LNCaP clone FGC (cell line): ENCODE results near the gene PPFIA1.

Source experiments
- DNase-seq: peaks from one replicate; pipeline ENCODE4 v3.0.0-alpha.2; 2011; ENCODE audit warnings: low read depth
- H3K4me3 ChIP-seq: 2 replicates; pipeline ENCODE4 v1.5.1; 2011; ENCODE audit warnings: mild to moderate bottlenecking, low read depth, low read length, control low read depth
- TF ChIP-seq, protein P1 (sequence below): IDR thresholded peaks from 2 replicates; pipeline ENCODE4 v1.5.1; 2012; ENCODE audit warnings: mild to moderate bottlenecking; ENCODE audit not compliant: control insufficient read depth, insufficient read depth; ENCODE audit errors: extremely low read depth

PPFIA1 gene

DNA sequence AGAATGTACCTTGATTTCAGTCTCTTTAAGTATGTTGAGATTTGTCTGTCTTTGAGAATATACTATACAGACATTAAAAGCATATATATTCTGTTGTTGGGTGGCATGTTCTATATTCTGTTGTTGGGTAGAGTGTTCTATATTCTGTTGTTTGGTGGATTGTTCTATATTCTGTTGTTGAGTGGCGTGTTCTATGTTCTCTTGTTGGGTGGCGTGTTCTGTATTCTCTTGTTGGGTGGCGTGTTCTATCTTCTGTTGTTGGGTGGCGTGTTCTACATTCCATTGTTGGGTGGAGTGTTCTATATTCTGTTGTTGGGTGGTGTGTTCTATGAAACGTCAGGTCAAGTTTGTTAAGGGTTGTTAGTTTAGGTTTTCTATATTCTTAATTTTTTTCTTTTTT is 100.8 kb downstream of the PPFIA1 start:
- no peak for DNase-seq
- H3K4me3 ChIP-seq: no peak overlapping the region

GRCh38 chr11:70372076-70372475 is 101.6 kb downstream of the PPFIA1 start:
- no peak overlapping the region for H3K4me3 ChIP-seq
- TF ChIP-seq, protein P1, sequence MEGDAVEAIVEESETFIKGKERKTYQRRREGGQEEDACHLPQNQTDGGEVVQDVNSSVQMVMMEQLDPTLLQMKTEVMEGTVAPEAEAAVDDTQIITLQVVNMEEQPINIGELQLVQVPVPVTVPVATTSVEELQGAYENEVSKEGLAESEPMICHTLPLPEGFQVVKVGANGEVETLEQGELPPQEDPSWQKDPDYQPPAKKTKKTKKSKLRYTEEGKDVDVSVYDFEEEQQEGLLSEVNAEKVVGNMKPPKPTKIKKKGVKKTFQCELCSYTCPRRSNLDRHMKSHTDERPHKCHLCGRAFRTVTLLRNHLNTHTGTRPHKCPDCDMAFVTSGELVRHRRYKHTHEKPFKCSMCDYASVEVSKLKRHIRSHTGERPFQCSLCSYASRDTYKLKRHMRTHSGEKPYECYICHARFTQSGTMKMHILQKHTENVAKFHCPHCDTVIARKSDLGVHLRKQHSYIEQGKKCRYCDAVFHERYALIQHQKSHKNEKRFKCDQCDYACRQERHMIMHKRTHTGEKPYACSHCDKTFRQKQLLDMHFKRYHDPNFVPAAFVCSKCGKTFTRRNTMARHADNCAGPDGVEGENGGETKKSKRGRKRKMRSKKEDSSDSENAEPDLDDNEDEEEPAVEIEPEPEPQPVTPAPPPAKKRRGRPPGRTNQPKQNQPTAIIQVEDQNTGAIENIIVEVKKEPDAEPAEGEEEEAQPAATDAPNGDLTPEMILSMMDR: no peak
- DNase-seq: no peak

More for the DNA sequence above, 100.8 kb downstream of the PPFIA1 start:
- TF ChIP-seq, protein P1: no peak

DNA sequence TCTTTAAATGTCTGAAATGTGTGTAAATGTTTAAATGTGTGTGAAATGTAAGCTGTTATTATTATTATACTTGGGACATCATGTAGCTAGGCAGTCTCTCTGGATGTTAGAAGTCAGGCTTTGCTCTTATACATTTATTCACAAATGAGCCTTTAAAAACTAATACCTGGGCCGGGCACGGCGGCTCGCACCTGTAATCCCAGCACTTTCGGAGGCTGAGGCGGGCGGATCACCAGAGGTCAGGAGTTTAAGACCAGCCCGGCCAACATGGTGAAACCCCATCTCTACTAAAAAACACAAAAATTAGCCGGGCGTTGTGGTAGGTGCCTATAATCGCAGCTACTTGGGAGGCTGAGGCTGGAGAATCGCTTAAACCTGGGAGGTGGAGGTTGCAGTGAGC is 106.1 kb downstream of the PPFIA1 start:
- H3K4me3 ChIP-seq: no peak overlapping the region
- TF ChIP-seq, protein P1: no peak
- no peak for DNase-seq

DNA sequence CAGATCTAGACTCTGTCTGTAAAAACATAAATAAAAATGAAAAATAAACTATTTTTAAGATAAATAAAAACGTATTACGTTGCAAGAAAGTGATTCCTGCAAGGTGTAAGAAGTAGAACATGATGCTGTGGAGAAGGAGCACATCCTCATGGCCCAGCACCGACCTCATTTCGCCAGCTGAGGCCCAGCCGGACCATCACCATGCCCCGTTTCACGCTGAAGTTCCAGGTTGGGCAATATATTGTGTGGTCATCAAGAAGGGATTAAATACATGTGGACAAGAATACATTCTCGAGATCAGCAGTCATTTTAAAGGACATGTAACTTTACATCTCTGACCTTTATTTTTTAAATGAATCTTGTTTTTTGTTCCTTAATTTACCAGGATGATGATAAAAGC is 107.2 kb downstream of the PPFIA1 start:
- no peak for DNase-seq
- TF ChIP-seq, protein P1: no peak
- no peak overlapping the region for H3K4me3 ChIP-seq

DNA sequence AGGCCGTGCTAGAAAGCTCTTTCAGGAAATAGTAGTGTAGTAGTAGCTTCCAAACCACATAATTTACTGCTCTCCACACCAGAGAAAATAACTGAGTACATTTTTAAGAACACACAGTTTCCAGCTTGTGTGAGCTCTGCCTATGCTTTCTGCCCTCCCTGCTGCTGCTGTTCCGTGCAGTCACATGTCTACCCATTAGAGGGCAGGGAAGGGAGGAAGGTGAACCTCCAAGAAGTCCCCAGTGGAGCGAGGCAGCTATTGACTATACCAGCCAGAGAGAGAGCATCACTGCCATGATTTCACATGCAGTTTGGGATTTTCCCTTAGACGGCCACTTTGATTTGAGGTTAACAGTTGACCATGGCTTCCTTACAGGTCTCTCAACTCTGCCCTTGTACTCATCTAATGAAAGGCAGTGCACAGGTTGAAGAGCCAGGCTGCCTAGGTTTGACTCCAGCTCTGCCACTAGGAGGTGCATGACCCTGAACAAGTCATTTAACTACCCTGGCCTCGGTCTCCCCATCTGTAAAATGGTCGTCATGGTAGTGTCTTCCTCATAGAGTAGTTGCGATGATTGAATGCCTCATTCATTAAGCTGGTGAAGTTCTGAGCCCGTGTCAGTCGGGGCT is 108.1 kb downstream of the PPFIA1 start:
- TF ChIP-seq, protein P1: peak; percentile 23; the same call in 1 of the 2 replicates
- H3K4me3 ChIP-seq: no peak overlapping the region
- DNase-seq: no peak

GRCh38 chr11:70381350-70381749 is 110.9 kb downstream of the PPFIA1 start:
- no peak for DNase-seq
- TF ChIP-seq, protein P1: no peak
- no peak overlapping the region for H3K4me3 ChIP-seq
